GM19452 (cell line): Measurements from ENCODE around the gene EDNRA.
A peak's percentile ranks its signal among the peaks of the same experiment; 100 is the strongest.

Experiments used
- ATAC-seq: cut with Tn5 transposase; IDR thresholded peaks from one replicate; pipeline ENCODE4 v1.9.1; 2021; ENCODE audit not compliant: unreplicated experiment

EDNRA gene

GRCh38 chr4:147496500-147496899 lies 15.6 kb downstream of the EDNRA start:
- no peak for ATAC-seq

- ATAC-seq, result no peak
Measured at GRCh38 chr4:147498031-147498660, 17.2 kb downstream of the EDNRA start.

- no peak for ATAC-seq
Measured at GRCh38 chr4:147508346-147508745, 27.4 kb downstream of the EDNRA start.

- ATAC-seq, result no peak
Measured at GRCh38 chr4:147509386-147509785, 28.5 kb downstream of the EDNRA start.

- ATAC-seq, result no peak
Measured at GRCh38 chr4:147510962-147511668, 30.2 kb downstream of the EDNRA start.

- ATAC-seq, result no peak
Measured at GRCh38 chr4:147513091-147513490, 32.2 kb downstream of the EDNRA start.

- ATAC-seq, result no peak
Measured at GRCh38 chr4:147513952-147514351, 33.1 kb downstream of the EDNRA start.

GRCh38 chr4:147515220-147515936 lies 34.5 kb downstream of the EDNRA start:
- ATAC-seq, result no peak

- no peak for ATAC-seq
Measured at GRCh38 chr4:147516133-147516532, 35.2 kb downstream of the EDNRA start.

GRCh38 chr4:147518086-147518485 lies 37.2 kb downstream of the EDNRA start:
- ATAC-seq, result no peak

GRCh38 chr4:147518846-147519767 lies 38.2 kb downstream of the EDNRA start:
- ATAC-seq, result peak; percentile 92

GRCh38 chr4:147524601-147525000 lies 43.7 kb downstream of the EDNRA start:
- no peak for ATAC-seq

- ATAC-seq, result no peak
Measured at GRCh38 chr4:147525494-147526271, 44.8 kb downstream of the EDNRA start.

GRCh38 chr4:147526272-147526654 lies 45.4 kb downstream of the EDNRA start:
- no peak for ATAC-seq

GRCh38 chr4:147528054-147528453 lies 47.2 kb downstream of the EDNRA start:
- ATAC-seq, result no peak

GRCh38 chr4:147530134-147530533 lies 49.2 kb downstream of the EDNRA start:
- no peak for ATAC-seq

- no peak for ATAC-seq
Measured at GRCh38 chr4:147530723-147531122, 49.8 kb downstream of the EDNRA start.

GRCh38 chr4:147532896-147533295 lies 52.0 kb downstream of the EDNRA start:
- ATAC-seq, result no peak

GRCh38 chr4:147533331-147533730 lies 52.4 kb downstream of the EDNRA start:
- no peak for ATAC-seq

- ATAC-seq, result no peak
Measured at GRCh38 chr4:147535124-147535523, 54.2 kb downstream of the EDNRA start.
